Measurements from ENCODE around the gene FBXL17. TPM values are rescaled to one million over a fixed set of nuclear protein-coding genes. Genes with fewer than 3 reads are reported as not detected.

The FBXL17 gene
- total and polyA plus RNA-seq, 2 of the 4 experiments (the other 2 are of a cell fraction): 3.9 to 8.1 TPM

DNA sequence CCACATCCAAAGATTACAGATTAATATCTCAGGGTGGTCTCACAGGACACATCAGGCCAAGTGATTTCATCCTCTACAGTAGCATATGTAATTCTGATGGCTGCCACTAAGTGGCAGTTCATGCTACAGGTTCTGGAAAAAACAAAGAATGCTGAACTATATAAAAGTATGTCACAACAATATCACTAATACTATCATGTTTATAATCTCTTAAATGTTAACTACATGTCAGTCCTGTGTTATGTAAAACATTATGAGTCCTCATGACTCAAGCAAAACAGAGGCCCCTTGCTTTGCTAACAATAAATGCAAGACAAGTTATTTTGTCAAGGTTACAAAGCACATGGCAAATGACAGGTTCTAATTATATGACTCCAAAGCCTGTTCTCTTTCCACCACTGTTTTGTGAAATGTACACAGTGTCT is 233.2 kb downstream of the FBXL17 start:
- in situ Hi-C loops (cut with MboI; ENCODE audit: low sequenced_read_pairs) (no loop called here), dilution Hi-C loops (cut with HindIII; ENCODE audit: low sequenced_read_pairs, unreplicated experiment) (no loop called here), intact Hi-C loops (cut with micrococcal nuclease) (no loop called here)
- Histone ChIP-seq H4K5ac (ENCODE audit: low read depth, low read length) (no peak overlapping the region), H3K23ac (ENCODE audit: low read depth, low read length) (no peak overlapping the region), H3K79me1 (ENCODE audit: low read depth in 1 of 2, low read length in 2 of 2) (no peaks in the 10 kb centered on the region), H2BK20ac (ENCODE audit: low read depth, low read length) (no peak overlapping the region), H3K9me1 (ENCODE audit: insufficient read depth, low read length) (no peaks in the 10 kb centered on the region), H3K4me2 (ENCODE audit: low read depth, low read length) (no peak overlapping the region), H2AK5ac (ENCODE audit: low read depth, low read length) (no peak overlapping the region), H4K20me1 (ENCODE audit: insufficient read depth, low read length) (no peaks in the 10 kb centered on the region), H2AK9ac (replicated peaks; ENCODE audit: low read depth, low read length, poor library complexity) (no peak overlapping the region), H3K9ac (ENCODE audit: low read depth, low read length) (no peak overlapping the region), H3K27ac (ENCODE audit: insufficient read depth, low read length) (no peak overlapping the region), H3K56ac (ENCODE audit: extremely low read depth, insufficient read depth, low read length) (no peak overlapping the region), H3K4me1 (ENCODE audit: control insufficient read depth, insufficient read depth, low read length) (no peaks in the 10 kb centered on the region), H3K4me3 (ENCODE audit: insufficient read depth, low read depth, low read length) (no peak overlapping the region), H2BK120ac (ENCODE audit: low read depth, low read length) (no peak overlapping the region), H2BK15ac (ENCODE audit: low read depth, low read length) (no peak overlapping the region), H3K18ac (ENCODE audit: low read depth, low read length) (no peak overlapping the region), H3K27me3 (ENCODE audit: control insufficient read depth, insufficient read depth, low read length) (no peaks in the 10 kb centered on the region), H4K91ac (ENCODE audit: insufficient read depth, low read depth, low read length) (no peak overlapping the region), H3K4ac (ENCODE audit: low read depth, low read length) (no peak overlapping the region), H2AFZ (replicated peaks; ENCODE audit: low read length, poor library complexity) (no peak overlapping the region), H4K8ac (ENCODE audit: low read depth in 2 of 2, low read length in 2 of 2) (no peak overlapping the region), H3K14ac (replicated peaks; ENCODE audit: low read depth, low read length) (no peak overlapping the region), H3K9me3 (ENCODE audit: control insufficient read depth, insufficient read depth, low read length) (no peaks in the 10 kb centered on the region), H3K36me3 (ENCODE audit: control insufficient read depth, insufficient read depth, low read length) (no peaks in the 10 kb centered on the region), H2BK5ac (ENCODE audit: low read depth, low read length, poor library complexity, severe bottlenecking) (no peak overlapping the region)
- DNase-seq: peak; percentile 35
- ATAC-seq (ENCODE audit: low read depth): peak; percentile 92
- no peak for TF ChIP-seq ELK1 (IDR thresholded peaks at IDR 0.05; ENCODE audit: borderline replicate concordance, low read depth, low read length)
- TF ChIP-seq MAZ (IDR thresholded peaks at IDR 0.05; ENCODE audit: borderline replicate concordance, low read depth, low read length): no peak
- TF ChIP-seq RCOR1 (IDR thresholded peaks at IDR 0.05; ENCODE audit: insufficient replicate concordance, low read length): no peak
- no peak for TF ChIP-seq RFX5 (IDR thresholded peaks at IDR 0.05; ENCODE audit: low read depth, low read length)
- no peak for TF ChIP-seq USF2 (IDR thresholded peaks at IDR 0.05; ENCODE audit: low read depth, low read length)
- no peak for TF ChIP-seq POLR2A (IDR thresholded peaks at IDR 0.05; ENCODE audit: low read depth, low read length)
- TF ChIP-seq NFE2L2 (IDR thresholded peaks at IDR 0.05; ENCODE audit: low read depth, low read length): no peak
- TF ChIP-seq MXI1 (IDR thresholded peaks at IDR 0.05; ENCODE audit: borderline replicate concordance, low read depth, low read length): no peak
- peak; percentile 27; the same call in 1 of the 2 replicates for TF ChIP-seq SMC3 (IDR thresholded peaks at IDR 0.05; ENCODE audit: low read depth, low read length)
- TF ChIP-seq FOS (IDR thresholded peaks at IDR 0.05; ENCODE audit: low read depth, low read length): no peak
- TF ChIP-seq CEBPB (IDR thresholded peaks at IDR 0.05; ENCODE audit: low read depth, low read length): peak; percentile 52; the same call in 1 of the 2 replicates
- peak; percentile 51 for TF ChIP-seq RAD21 (IDR thresholded peaks at IDR 0.05; ENCODE audit: low read length)
- TF ChIP-seq CHD1 (IDR thresholded peaks at IDR 0.05; ENCODE audit: low read depth, low read length): no peak
- TF ChIP-seq MAFK (IDR thresholded peaks at IDR 0.05; ENCODE audit: low read depth, low read length): no peak
- TF ChIP-seq BHLHE40 (IDR thresholded peaks at IDR 0.05; ENCODE audit: low read depth, low read length): no peak
- TF ChIP-seq, protein P1, sequence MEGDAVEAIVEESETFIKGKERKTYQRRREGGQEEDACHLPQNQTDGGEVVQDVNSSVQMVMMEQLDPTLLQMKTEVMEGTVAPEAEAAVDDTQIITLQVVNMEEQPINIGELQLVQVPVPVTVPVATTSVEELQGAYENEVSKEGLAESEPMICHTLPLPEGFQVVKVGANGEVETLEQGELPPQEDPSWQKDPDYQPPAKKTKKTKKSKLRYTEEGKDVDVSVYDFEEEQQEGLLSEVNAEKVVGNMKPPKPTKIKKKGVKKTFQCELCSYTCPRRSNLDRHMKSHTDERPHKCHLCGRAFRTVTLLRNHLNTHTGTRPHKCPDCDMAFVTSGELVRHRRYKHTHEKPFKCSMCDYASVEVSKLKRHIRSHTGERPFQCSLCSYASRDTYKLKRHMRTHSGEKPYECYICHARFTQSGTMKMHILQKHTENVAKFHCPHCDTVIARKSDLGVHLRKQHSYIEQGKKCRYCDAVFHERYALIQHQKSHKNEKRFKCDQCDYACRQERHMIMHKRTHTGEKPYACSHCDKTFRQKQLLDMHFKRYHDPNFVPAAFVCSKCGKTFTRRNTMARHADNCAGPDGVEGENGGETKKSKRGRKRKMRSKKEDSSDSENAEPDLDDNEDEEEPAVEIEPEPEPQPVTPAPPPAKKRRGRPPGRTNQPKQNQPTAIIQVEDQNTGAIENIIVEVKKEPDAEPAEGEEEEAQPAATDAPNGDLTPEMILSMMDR (conservative IDR thresholded peaks at IDR 0.05; ENCODE audit: low read depth, low read length): peak; percentile 55
- CTCF ChIA-PET: no interaction called here
- no TSS peak for BruUV-seq (replicated peaks)
- POLR2A ChIA-PET (ENCODE audit: unreplicated experiment): no interaction called here

All from IMR-90 (cell line).